HG03045 (cell line): Measurements from ENCODE around the gene PRR35.

ENCODE experiments used
- ATAC-seq: cut with Tn5 transposase; IDR thresholded peaks from one replicate; pipeline ENCODE4 v1.9.1; 2021; ENCODE audit warnings: mild to moderate bottlenecking, moderate library complexity; ENCODE audit not compliant: unreplicated experiment

The PRR35 gene

GRCh38 chr16:560204-560700 lies at the start of gene PRR35:
Gene PRR35 (plus strand): TSS chr16:560394. CDS start chr16:563295, 2,901 bp downstream.
- no peak for ATAC-seq

- no peak for ATAC-seq
Measured at GRCh38 chr16:512802-513201, 47.4 kb upstream of the PRR35 start.

GRCh38 chr16:513950-514349 lies 46.2 kb upstream of the PRR35 start:
- ATAC-seq, result no peak

DNA sequence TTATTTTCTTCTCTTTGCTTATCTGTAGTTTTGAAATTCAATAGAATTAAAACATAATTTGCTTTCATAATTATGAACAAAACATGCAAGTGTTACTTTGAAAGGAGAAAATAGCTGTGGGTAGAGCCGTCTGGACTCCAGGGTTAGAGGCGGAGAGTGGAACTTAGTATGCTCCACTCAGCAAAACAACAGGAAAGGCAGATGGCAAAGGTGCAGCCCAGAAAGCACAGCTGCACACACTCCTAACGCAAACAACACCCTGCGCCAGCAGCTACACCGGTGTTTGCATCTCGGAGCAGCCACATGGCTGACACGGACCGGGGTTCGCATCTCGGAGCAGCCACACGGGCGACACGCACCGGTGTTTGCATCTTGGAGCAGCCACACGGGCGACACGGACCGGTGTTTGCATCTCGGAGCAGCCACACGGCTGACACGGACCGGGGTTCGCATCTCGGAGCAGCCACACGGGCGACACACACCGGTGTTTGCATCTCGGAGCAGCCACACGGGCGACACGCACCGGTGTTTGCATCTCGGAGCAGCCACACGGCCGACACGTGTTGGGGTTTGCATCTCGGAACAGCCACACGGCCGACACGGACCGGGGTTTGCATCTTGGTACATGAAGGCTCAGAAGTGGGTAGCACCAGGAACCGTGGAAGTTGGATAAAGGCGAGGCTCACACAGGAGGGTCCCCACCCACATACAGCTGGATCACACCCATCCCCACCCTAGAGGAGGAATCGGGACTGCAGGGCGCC lies 44.8 kb upstream of the PRR35 start:
- no peak for ATAC-seq

GRCh38 chr16:515939-516226 lies 44.3 kb upstream of the PRR35 start:
- no peak for ATAC-seq

DNA sequence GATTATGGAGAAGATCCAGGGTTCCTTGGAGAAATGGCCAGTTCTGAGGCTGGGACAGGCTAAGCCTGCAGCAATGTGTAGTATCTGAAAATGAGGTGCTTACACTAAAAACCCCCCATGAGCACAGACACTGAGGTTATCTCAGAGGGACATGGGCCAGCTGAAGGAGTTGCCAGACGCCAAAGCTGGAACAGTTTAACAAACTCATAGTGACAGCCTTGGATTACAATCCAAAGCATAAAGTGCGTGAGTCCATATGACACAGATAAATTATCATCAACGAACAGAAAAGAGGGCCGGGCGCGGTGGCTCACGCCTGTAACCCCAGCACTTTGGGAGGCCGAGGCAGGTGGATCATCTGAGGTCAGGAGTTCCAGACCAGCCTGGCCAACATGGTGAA lies 43.9 kb upstream of the PRR35 start:
- ATAC-seq, result no peak

DNA sequence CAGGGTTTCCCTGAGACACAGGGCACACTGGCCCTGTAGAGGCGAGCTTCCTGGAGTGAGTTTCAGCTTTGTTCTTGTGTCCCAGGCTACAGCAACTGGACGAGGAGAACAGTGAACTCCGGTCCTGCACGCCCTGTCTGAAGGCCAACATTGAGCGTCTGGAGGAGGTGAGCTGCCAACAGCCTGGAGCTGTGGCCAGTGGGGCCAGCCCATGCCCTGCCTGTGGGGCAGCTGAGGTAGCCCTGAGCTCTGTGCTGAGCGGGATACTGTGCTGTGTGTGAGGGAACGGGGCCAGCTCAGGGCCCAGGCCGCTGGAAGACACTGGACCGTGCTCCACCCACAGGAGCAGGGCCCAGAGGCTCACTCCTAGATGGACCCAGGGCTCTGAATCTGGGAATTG lies 41.3 kb upstream of the PRR35 start:
- no peak for ATAC-seq

DNA sequence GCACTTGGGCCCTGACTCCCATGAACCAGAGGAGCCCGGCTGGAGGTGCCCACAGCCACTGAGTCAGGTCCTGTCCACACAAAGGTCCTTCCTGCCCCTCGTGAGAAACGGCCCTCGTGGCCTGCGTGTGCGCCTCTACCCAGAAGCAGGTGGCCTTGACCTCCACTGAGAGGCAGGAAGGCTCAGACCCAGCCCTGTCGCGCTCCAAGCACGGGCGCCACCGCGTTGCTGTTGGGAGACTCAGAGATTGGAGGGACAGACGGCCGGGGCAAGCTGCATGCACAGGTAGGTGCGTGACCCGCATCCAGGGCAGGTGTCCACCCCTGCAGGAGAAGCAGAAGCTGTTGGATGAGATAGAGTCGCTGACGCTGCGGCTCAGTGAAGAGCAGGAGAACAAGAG lies 40.8 kb upstream of the PRR35 start:
- ATAC-seq, result no peak

- no peak for ATAC-seq
Measured at GRCh38 chr16:519841-520687, 40.1 kb upstream of the PRR35 start.

- ATAC-seq, result no peak
Measured at GRCh38 chr16:520847-521246, 39.3 kb upstream of the PRR35 start.

DNA sequence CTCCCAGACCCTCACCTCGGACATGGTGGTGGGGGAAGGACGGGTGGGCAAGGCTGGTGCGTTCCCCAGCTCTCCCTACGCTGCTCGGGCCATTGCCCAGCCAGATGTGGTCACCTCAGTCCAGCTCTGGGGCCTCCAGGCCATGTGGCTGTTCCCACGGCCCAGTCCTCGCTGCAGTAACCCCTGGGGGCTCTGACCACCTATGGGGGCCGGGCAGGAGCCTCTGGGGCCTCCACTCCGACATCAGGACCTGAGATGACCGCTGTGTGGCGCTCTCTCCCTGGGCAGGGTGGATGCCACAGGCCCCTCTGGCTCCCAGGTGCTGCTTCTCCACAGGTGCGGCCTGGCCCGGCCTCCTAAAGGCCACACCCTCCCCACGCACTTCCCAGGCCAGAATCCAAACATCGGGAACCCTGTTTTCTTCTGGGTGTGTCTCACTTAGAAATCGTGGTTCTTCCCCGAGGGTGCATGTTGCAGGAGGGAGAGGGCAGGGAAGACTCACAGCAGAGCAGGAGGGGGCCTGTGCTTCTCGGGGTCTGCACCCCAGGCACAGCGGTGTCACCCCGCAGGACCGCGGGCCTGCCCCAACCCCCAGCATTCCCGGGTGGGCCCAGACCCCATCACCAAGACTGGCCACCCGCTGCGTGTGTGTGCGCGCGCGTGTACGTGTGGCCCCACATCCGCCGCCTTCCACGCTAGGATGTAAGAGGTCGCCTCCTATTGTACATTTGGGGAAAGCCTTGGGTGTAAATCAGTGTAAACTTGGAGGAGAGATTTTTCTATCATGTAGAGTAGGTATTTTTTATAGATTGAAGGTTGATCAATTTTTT lies 38.6 kb upstream of the PRR35 start:
- no peak for ATAC-seq

DNA sequence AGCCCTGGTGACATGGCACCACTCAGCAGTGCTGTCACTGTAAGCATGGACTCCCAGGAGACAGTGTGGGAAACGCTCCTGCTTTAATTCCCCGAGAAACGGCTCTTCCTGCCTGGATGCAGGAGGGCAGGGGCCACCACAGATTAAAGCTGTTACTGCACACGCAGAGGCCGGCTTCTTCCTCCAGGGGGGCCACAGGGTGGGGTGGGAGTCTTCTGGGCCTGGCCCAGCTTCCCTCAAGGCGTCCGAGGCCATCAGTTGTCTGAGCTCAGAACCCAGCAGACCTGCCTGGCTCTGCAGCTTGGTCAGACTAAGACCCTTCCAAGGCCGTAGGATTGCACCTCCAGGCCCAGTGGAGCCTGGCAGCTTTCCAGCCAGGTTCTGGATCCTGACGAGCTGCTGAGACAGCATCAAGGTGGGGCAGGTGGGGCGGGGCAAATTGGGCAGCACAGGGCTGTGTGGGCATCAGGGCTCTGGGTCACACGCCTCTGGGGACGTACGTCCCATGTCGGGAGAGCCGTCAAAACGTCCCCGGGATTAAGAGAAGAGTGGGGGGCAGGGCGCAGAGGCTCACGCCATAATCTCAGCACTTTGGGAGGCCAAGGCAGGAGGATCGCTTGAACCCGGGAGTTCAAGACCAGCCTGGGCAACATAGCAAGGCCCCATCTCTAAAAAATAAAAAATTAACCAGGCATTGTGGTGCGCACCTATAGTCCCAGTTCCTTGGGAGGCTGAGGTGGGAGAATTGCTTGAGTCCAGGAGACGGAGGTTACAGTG lies 37.7 kb upstream of the PRR35 start:
- ATAC-seq, result no peak

DNA sequence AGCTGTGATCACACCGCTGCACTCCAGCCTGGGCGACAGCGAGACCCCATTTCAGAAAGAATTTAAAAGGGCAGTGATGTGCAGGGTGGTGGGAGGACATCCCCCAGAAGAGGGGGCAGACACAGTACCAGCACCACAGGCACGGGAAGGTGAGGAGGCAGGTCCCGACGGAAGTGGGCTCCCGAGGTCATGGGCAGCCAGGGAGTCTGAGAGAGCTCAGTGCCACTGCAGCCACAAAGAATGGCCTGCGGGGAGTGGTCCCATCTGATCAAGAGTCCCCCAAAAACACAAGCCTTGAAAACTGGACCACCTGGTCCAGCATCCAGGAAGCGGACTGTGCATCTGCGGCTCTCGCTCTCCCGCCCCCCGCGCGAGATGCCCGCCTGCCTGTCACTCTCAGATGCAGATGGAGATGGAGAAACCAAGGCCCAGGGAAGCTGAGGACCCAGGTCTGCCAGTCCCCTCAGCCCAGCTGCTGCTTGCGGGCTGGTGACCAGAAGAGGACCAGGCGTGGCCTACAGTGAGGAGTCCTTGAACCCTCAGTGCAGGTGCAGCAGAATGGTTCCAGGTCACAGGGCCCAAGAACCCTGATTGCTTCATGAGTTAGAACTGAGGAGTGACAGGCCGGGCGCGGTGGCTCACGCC lies 37.0 kb upstream of the PRR35 start:
- ATAC-seq, result no peak

DNA sequence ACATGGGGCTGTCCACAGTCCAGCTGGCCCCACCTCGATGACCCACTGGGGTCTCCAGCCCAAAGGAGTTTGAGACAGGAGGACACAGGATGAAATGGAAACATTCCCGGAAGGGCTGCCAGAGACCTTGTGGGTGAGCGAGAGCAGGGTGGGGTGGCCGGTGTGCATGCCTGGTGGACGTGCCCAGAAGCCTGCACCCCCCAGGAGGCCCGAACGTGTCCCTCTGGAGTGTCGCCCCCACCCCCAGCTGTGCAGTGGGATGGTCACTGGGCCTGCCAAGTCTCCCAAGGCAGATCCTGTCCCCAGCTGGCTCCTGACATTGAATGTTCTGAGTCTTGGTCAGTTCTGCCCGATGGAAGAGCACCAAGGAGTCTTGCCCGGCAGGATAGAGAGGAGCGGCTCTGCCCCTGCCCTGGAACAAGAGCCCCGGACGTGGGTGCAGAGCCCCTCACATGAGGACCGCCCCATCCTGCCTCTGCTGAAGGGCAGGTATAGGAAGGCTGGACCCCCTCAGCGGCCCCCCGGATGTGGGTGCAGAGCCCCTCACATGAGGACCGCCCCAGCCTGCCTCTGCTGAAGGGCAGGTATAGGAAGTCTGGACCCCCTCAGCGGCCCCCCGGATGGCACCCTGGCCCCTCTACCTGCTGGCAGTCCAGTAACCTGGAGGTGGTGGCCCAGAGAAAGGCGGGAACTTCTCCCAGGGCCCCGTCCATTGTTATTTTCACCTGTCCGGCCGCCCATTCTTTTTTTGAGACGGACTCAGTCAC lies 35.7 kb upstream of the PRR35 start:
- ATAC-seq, result no peak

GRCh38 chr16:525123-525519 lies 35.1 kb upstream of the PRR35 start:
- ATAC-seq, result no peak

DNA sequence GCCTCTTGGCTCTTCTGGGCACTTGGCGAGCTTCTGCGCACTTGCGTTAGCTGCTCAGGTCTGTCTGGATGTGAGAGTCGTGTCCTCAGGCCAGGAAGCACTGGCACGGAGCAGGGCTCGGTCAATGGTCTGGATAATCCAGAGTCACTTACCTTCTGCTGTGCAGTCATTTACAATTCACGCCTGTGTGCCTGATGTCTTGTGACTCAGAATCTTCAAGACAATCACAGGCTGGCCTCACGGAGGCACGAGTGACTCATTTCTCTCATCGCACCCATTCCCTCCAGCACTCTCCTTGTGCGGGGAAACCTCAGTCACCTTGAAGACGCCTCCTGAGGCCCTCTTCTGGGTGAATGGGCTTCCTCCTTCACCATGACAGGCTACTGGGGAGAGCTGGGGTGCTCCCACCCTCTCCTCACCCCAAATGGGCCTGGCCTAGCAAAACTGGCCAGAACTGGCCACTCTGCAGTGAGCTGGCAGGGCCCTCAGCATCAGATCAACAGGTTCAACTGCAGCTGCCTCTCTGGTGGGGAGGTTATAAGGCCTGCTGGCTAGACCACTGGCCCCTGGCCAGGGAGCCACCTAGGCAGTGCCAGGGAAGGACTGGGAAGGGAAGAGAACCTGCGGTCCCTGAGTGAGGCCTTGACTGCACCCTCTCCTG lies 34.5 kb upstream of the PRR35 start:
- ATAC-seq, result no peak

DNA sequence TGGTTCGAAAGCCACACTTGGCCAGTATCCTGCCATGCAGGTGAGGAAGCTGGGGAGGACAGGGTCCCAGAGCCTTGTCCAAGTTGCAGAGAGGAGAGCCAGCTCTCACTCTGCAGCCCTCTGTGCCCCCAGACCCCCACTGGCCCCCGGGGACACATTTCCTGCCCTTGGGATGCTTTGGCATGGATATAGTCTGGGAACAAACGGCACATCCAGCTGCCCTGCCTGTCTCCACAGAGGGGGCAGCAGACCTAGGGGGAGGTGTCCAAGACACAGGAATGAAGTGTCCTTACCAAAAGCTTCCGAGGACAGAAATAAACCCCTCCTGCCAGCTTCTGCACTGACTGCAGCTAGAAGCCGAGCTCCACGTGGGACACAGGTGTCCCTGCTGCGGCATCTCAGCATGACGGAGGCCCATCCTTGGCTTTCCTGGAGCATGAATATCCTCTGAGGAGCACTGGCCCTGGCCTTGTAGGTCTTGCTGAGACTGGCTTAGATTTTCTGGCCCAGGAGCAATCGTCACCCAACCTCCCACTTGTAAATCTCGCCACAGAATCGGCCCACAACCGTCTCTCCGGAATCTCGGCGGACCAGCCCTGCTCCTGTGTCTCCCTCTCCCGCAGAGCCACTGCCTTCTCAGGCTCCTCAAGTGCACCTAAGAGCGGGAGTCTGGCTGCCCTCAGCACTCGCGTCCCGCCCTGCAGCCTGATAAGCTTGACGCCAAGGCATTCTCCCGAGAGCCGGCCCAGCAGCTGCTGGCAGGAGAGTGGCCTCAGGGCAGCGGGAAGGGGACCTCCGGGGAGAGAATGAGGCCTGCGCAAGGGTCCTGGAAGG lies 33.8 kb upstream of the PRR35 start:
- no peak for ATAC-seq
